GM12878 (cell line): ENCODE measurements around the gene TEX47. TPM values are rescaled to one million over a fixed set of nuclear protein-coding genes. Genes with fewer than 3 reads are reported as not detected.
A peak's percentile ranks its signal among the peaks of the same experiment; 100 is the strongest.

Source experiments
- CBX5 ChIP-seq: sonication (generic); IDR thresholded peaks from 2 replicates; pipeline ENCODE4 v1.6.1; 2016; ENCODE audit warnings: low read depth, moderate library complexity, mild to moderate bottlenecking, inconsistent platforms
- CUX1 ChIP-seq: IDR thresholded peaks from 2 replicates; pipeline ENCODE4 v1.6.1; 2012; ENCODE audit warnings: improper control_type of control experiment, low read depth, low read length; ENCODE audit not compliant: insufficient replicate concordance
- GABPA ChIP-seq: IDR thresholded peaks from 2 replicates; pipeline ENCODE4 v1.6.1; 2014; ENCODE audit warnings: antibody characterized with exemption, low read depth, mild to moderate bottlenecking, inconsistent platforms
- GATAD2B ChIP-seq: fragments of 450-650 bp; conservative IDR thresholded peaks from 2 replicates; pipeline ENCODE4 v1.6.1; 2017; ENCODE audit warnings: low read depth, mild to moderate bottlenecking, moderate library complexity
- IKZF2 ChIP-seq, 2 experiments: fragments of 450-650 bp; IDR thresholded peaks; 2 replicates each; pipeline ENCODE4 v1.6.1; 2017; ENCODE audit warnings: mild to moderate bottlenecking in 2 of 2, moderate library complexity in 2 of 2
- RFX5 ChIP-seq: IDR thresholded peaks from 2 replicates; pipeline ENCODE4 v1.6.1; 2011; ENCODE audit warnings: low read depth, low read length, improper control_type of control experiment
- SMC3 ChIP-seq: IDR thresholded peaks from 2 replicates; pipeline ENCODE4 v1.6.1; 2011; ENCODE audit warnings: low read length, improper control_type of control experiment, borderline replicate concordance
- SPI1 ChIP-seq: IDR thresholded peaks from 2 replicates; pipeline ENCODE4 v1.6.1; 2011; ENCODE audit warnings: low read depth, mild to moderate bottlenecking, low read length, moderate library complexity, borderline replicate concordance; ENCODE audit not compliant: insufficient read depth
- TARDBP ChIP-seq: IDR thresholded peaks from 2 replicates; pipeline ENCODE4 v1.6.1; 2016; ENCODE audit warnings: borderline replicate concordance
- ZNF217 ChIP-seq: fragments of 450-650 bp; IDR thresholded peaks from 2 replicates; pipeline ENCODE4 v1.6.1; 2017; ENCODE audit warnings: antibody characterized with exemption, mild to moderate bottlenecking
- ZZZ3 ChIP-seq: IDR thresholded peaks from 2 replicates; pipeline ENCODE4 v1.6.1; 2011; ENCODE audit warnings: low read depth; ENCODE audit not compliant: control insufficient read depth, insufficient read length
- polyA plus RNA-seq, 11 experiments: library from polyadenylated mRNA; depleted of rRNA in 4 of 11; unstranded in 6 of 11; stranded (reverse) in 5 of 11; fragments of >200 nt; fragmentation: Nextera tagmentation in 4 of 11; fragmentation: Illumina TruSeq in 1 of 11; extraction: Ambion mirVana in 4 of 11; extraction: Trizol in 1 of 11; gene quantifications; 1 replicate in 1 of 11; 2 replicates in 10 of 11; pipeline versions ENCODE4 v1.2.1 to v1.2.3, GENCODE V29; 2011 to 2016; ENCODE audit warnings: inconsistent platforms in 2 of 11, missing spikeins in 2 of 11, low read depth in 1 of 11
- total RNA-seq, 4 experiments: library from RNA; depleted of rRNA in 3 of 4; stranded (reverse); fragments of >200 nt in 3 of 4; fragmentation: Illumina TruSeq in 1 of 4; extraction: Trizol in 1 of 4; gene quantifications; 2 replicates each; pipeline versions ENCODE4 v1.2.1 to v1.2.3, GENCODE V29; 2013 to 2021

TEX47 gene
- total and polyA plus RNA-seq, 10 of the 15 experiments (the other 5 are each of a cell fraction or from before 2014, with no cell fraction given) = not detected

GRCh38 chr7:88835147-88835728 is 39.7 kb upstream of the TEX47 start (continued):
- TF ChIP-seq SPI1 = peak; percentile 70; the same call in 1 of the 2 replicates
- TF ChIP-seq CUX1 = no peak
- no peak for TF ChIP-seq CBX5
- no peak for TF ChIP-seq ZNF217
- no peak for TF ChIP-seq IKZF2 (IDR thresholded peaks at IDR 0.05)
- TF ChIP-seq RFX5 = no peak
- TF ChIP-seq ZZZ3 = no peak
- no peak for TF ChIP-seq GATAD2B
- TF ChIP-seq TARDBP = no peak
- TF ChIP-seq GABPA = no peak
- peak; percentile 84 for TF ChIP-seq SMC3
